Osteocyte (in vitro differentiated cells): ENCODE data around the gene RIN1. TPM values are rescaled to one million over a fixed set of nuclear protein-coding genes. Genes with fewer than 3 reads are reported as not detected.
A peak's percentile ranks its signal among the peaks of the same experiment; 100 is the strongest.

Experiments used
- DNase-seq: peaks from one replicate; pipeline ENCODE4 v3.0.0; 2021; ENCODE audit warnings: mixed read lengths; ENCODE audit not compliant: unreplicated experiment; ENCODE audit errors: extremely low spot score
- H3K27ac Mint-ChIP-seq: one replicate; pipeline ENCODE4 v1.8.0; 2021; ENCODE audit warnings: mild to moderate bottlenecking, mixed read lengths; ENCODE audit not compliant: unreplicated experiment
- H3K27me3 Mint-ChIP-seq: one replicate; pipeline ENCODE4 v1.8.0; 2021; ENCODE audit warnings: mixed read lengths; ENCODE audit not compliant: unreplicated experiment
- H3K36me3 Mint-ChIP-seq: one replicate; pipeline ENCODE4 v1.8.0; 2021; ENCODE audit warnings: mixed read lengths; ENCODE audit not compliant: unreplicated experiment
- H3K4me1 Mint-ChIP-seq: one replicate; pipeline ENCODE4 v1.8.0; 2021; ENCODE audit warnings: mixed read lengths; ENCODE audit not compliant: unreplicated experiment
- H3K4me3 Mint-ChIP-seq: one replicate; pipeline ENCODE4 v1.8.0; 2021; ENCODE audit warnings: mild to moderate bottlenecking, moderate library complexity, mixed read lengths; ENCODE audit not compliant: unreplicated experiment
- H3K9me3 Mint-ChIP-seq: one replicate; pipeline ENCODE4 v1.8.0; 2021; ENCODE audit warnings: mixed read lengths; ENCODE audit not compliant: unreplicated experiment
- CTCF ChIP-seq: fragments of 200-600 bp; sonication (generic); IDR thresholded peaks from 2 replicates; pipeline ENCODE4 v1.5.0; 2021; ENCODE audit warnings: antibody characterized with exemption, mild to moderate bottlenecking, moderate library complexity
- total RNA-seq: library from RNA; stranded (reverse); gene quantifications from 2 replicates; pipeline ENCODE4 v1.2.1, GENCODE V29; 2021

Gene RIN1
- total RNA-seq, 1 donor from 2014 or later: 23.6 TPM

- H3K36me3 Mint-ChIP-seq: no peaks in the 10 kb centered on the region
Observed at GRCh38 chr11:66318600-66318970, 17.6 kb downstream of the RIN1 start.

DNA sequence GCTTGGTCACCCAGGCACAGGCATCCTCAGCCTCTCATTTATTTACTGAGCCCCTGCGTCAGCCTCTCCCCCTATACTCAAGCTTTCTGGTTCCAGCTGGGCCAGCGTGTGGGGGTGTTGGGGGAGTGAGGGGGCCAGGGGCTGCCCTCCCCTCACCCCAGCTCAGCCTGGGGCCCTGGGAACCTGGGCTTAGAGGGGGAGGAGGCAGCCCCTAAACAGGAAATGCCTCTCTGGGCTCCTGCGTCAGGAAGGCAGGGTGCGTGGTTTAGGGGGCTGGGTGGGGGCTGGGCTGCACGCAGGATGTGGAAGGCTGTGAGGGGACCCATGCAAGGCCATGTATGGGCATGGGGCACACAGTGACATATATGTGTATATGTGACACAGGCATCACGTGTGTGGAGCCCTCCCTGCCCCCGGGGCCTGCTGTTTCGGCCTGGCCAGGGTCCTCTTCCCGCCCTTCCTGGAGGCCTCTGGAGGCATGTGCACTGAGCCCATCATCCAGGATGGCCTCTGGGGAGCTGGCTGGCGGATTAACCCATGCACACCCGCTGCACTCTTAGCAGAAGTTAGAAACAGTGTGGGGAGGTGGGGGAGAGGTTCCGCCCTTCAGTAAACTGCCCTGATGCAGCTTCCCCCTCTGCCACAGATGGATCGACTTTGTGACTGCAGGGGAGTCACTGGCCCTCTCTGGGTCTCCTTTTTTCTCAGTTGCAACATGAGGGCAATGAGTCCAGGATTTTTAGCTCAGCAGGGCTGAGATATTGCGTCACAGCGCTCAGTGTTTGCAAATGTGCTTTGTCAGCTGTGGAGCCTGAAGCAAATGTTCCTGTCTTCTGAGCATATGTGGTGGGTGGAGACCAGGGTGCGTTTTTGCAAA, 18.3 kb downstream of the RIN1 start:
- peak overlapping the region; percentile 96 for H3K27ac Mint-ChIP-seq
- H3K4me3 Mint-ChIP-seq: peak overlapping the region; percentile 57
- DNase-seq: no peak

More at GRCh38 chr11:66318600-66318970, 17.6 kb downstream of the RIN1 start:
- Mint-ChIP-seq H3K27me3 (no peaks in the 10 kb centered on the region), H3K9me3 (no peaks in the 10 kb centered on the region), H3K4me3 (no peak overlapping the region), H3K27ac (peak overlapping the region; percentile 96), H3K4me1 (peaks cover 67% of the 10 kb centered on the region)
- TF ChIP-seq CTCF: no peak
- DNase-seq: no peak

GRCh38 chr11:66317322-66317722, 18.9 kb downstream of the RIN1 start:
- H3K4me1 Mint-ChIP-seq: peaks cover 60% of the 10 kb centered on the region
- peak overlapping the region; percentile 96 for H3K27ac Mint-ChIP-seq
- H3K36me3 Mint-ChIP-seq: no peaks in the 10 kb centered on the region
- TF ChIP-seq CTCF: no peak
- H3K9me3 Mint-ChIP-seq: no peaks in the 10 kb centered on the region
- H3K4me3 Mint-ChIP-seq: peak overlapping the region; percentile 57
- no peak for DNase-seq
- H3K27me3 Mint-ChIP-seq: no peaks in the 10 kb centered on the region

More for the DNA sequence above, 18.3 kb downstream of the RIN1 start:
- Mint-ChIP-seq H3K36me3 (no peaks in the 10 kb centered on the region), H3K9me3 (no peaks in the 10 kb centered on the region), H3K27me3 (no peaks in the 10 kb centered on the region), H3K4me1 (peaks cover 66% of the 10 kb centered on the region)
- no peak for TF ChIP-seq CTCF

DNA sequence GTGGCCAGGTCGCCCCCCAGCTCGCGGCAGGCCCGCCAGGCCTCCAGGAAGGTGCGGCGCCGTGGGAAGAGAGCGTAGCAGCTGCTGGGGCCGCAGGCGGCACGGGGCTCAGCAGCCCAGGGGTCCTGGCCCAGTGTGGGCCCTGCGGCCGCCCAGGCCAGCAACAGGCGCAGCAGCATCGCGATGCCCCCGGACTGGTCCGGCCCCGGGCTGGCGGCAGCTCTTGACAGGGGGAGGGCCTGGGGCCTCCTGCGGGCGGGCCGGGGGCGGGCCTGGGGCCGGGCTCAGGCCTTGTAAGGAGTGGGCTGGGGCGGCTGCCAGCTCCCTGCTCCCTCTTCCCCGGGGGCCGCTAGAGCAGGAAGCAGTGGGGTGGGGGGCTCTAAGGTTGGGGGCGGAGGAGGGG, 19.4 kb downstream of the RIN1 start, which contains the start of gene CD248:
Gene CD248, minus strand, starts transcription at position 196 of the 403 bp plus-strand sequence. Its CDS starts 17 bp downstream, at position 179.
- no peaks in the 10 kb centered on the region for H3K36me3 Mint-ChIP-seq
- TF ChIP-seq CTCF: no peak
- peak within 1 kb of the TSS; percentile 57 for H3K4me3 Mint-ChIP-seq
- H3K27me3 Mint-ChIP-seq: no peaks in the 10 kb centered on the region
- H3K27ac Mint-ChIP-seq: peak within 1 kb of the TSS; percentile 98
- H3K4me1 Mint-ChIP-seq: peaks cover 56% of the 10 kb centered on the region
- no peaks in the 10 kb centered on the region for H3K9me3 Mint-ChIP-seq
- no peak for DNase-seq
